K562 (cell line): ENCODE data around the gene UTP4. TPM values are rescaled to one million over a fixed set of nuclear protein-coding genes. Genes with fewer than 3 reads are reported as not detected.

Source experiments
- ATAC-seq: fragments of 200-7000 bp; cut with Tn5 transposase; 3 replicates; pipeline ENCODE4 v1.9.1; 2020; ENCODE audit warnings: moderate library complexity
- BruUV-seq: library from RNA; stranded (reverse); fragments of 400-500 nt; replicated peaks from 2 replicates; lab custom pipeline; 2021; lab: Mats Ljungman, UMichigan
- CTCF ChIA-PET: fragments of 300-600 bp; formaldehyde crosslinking; extraction: SDS; loops from one replicate; lab custom pipeline; 2021; ENCODE audit warnings: low intra/inter-chr PET ratio; lab: Yijun Ruan, JAX
- POLR2A ChIA-PET: fragments of 300-600, 350-650 bp; sonication (Branson Sonifier 250); formaldehyde crosslinking; extraction: SDS; loops from one replicate; lab custom pipeline; 2021; ENCODE audit warnings: antibody characterized with exemption, inconsistent platforms; lab: Yijun Ruan, JAX
- DNase-seq, 4 experiments: peaks; one replicate each; pipeline versions ENCODE4 v3.0.0 to v3.0.0-alpha.2; 2011 to 2018; ENCODE audit warnings: low spot score in 3 of 4, mixed read lengths in 3 of 4; ENCODE audit errors: extremely low read depth in 1 of 4
- FAIRE-seq: peaks from 2 replicates; lab custom pipeline; 2011; peaks lifted over from hg19 to GRCh38; lab: Jason Lieb, UNC
- H2AFZ ChIP-seq: 2 replicates; pipeline ENCODE4 v1.6.0; 2011; ENCODE audit warnings: low read depth, low read length, control low read depth, inconsistent platforms
- H3K27ac ChIP-seq: fragments of 200-600 bp; 3 replicates; pipeline ENCODE4 v1.8.0; 2011; ENCODE audit warnings: low read depth, mild to moderate bottlenecking, control low read depth, inconsistent platforms, low read length, moderate library complexity, mixed read lengths; ENCODE audit errors: extremely low read depth
- H3K27me3 ChIP-seq, 2 experiments: fragments of 300-600 bp in 1 of 2; 2 replicates in 1 of 2; 3 replicates in 1 of 2; pipeline versions ENCODE4 v1.6.0 to v1.8.0; 2011; ENCODE audit warnings: inconsistent platforms in 2 of 2, low read length in 2 of 2, mild to moderate bottlenecking in 1 of 2, mixed read lengths in 1 of 2, moderate library complexity in 1 of 2; ENCODE audit not compliant: control insufficient read depth in 2 of 2, insufficient read depth in 2 of 2
- H3K36me3 ChIP-seq: fragments of 300-600 bp; 3 replicates; pipeline ENCODE4 v1.8.0; 2011; ENCODE audit warnings: mild to moderate bottlenecking, low read length, inconsistent platforms; ENCODE audit not compliant: control insufficient read depth, insufficient read depth
- H3K4me1 ChIP-seq, 2 experiments: fragments of 200-600 bp in 1 of 2; replicated peaks in 1 of 2; 2 replicates in 1 of 2; 3 replicates in 1 of 2; pipeline versions ENCODE4 v1.5.1 to v1.8.0; 2011; ENCODE audit warnings: inconsistent platforms in 2 of 2, low read length in 2 of 2, mild to moderate bottlenecking in 1 of 2, mixed read lengths in 1 of 2, moderate library complexity in 1 of 2; ENCODE audit not compliant: control insufficient read depth in 2 of 2, insufficient read depth in 2 of 2
- H3K4me2 ChIP-seq: 2 replicates; pipeline ENCODE4 v1.6.1; 2011; ENCODE audit warnings: low read length, control low read depth, inconsistent platforms, mixed read lengths; ENCODE audit not compliant: insufficient read depth
- H3K4me3 ChIP-seq: fragments of 200-600 bp; sonication (generic), shearing (Covaris generic); 2 replicates; pipeline ENCODE4 v1.5.1; 2016; ENCODE audit warnings: control low read depth, inconsistent platforms
- H3K79me2 ChIP-seq: fragments of 200-600 bp; 3 replicates; pipeline ENCODE4 v1.8.0; 2011; ENCODE audit warnings: low read length, inconsistent platforms; ENCODE audit not compliant: control insufficient read depth, insufficient read depth
- H3K9ac ChIP-seq, 2 experiments: 2 replicates each; pipeline versions ENCODE4 v1.6.0 to v1.6.1; 2011; ENCODE audit warnings: low read depth in 2 of 2, low read length in 2 of 2, control low read depth in 1 of 2, inconsistent platforms in 1 of 2, mild to moderate bottlenecking in 1 of 2, mixed read lengths in 1 of 2; ENCODE audit not compliant: insufficient read depth in 1 of 2
- H3K9me1 ChIP-seq: one replicate; pipeline ENCODE4 v1.6.0; 2011; ENCODE audit warnings: inconsistent platforms, mild to moderate bottlenecking, low read length, moderate library complexity; ENCODE audit not compliant: control insufficient read depth, insufficient read depth
- H3K9me3 ChIP-seq: replicated peaks from 2 replicates; pipeline ENCODE4 v1.5.1; 2011; ENCODE audit warnings: low read depth, low read length, inconsistent platforms; ENCODE audit not compliant: control insufficient read depth, insufficient read depth
- H4K20me1 ChIP-seq: replicated peaks from 2 replicates; pipeline ENCODE4 v1.6.1; 2011; ENCODE audit warnings: low read length, inconsistent platforms, mixed read lengths; ENCODE audit not compliant: control insufficient read depth, insufficient read depth
- AFF4 ChIP-seq: sonication (generic); formaldehyde crosslinking; IDR thresholded peaks from 2 replicates; pipeline ENCODE4 v1.8.0; 2023; ENCODE audit warnings: mild to moderate bottlenecking, missing genetic modification reagents
- COPS2 ChIP-seq: fragments of 450-650 bp; conservative IDR thresholded peaks from 2 replicates; pipeline ENCODE4 v1.6.1; 2016; ENCODE audit warnings: mild to moderate bottlenecking, moderate library complexity
- POLR2AphosphoS5 ChIP-seq: IDR thresholded peaks from 2 replicates; pipeline ENCODE4 v1.6.1; 2011; ENCODE audit warnings: mild to moderate bottlenecking, low read depth, low read length, moderate library complexity; ENCODE audit not compliant: control insufficient read depth, insufficient read depth
- POLR2H ChIP-seq: IDR thresholded peaks from 2 replicates; pipeline ENCODE4 v1.6.1; 2016; ENCODE audit warnings: missing genetic modification characterization, low read depth, mild to moderate bottlenecking, control low read depth, missing compliant biosample characterization, moderate library complexity
- SMAD2 ChIP-seq: fragments of 150-350 bp; IDR thresholded peaks from 2 replicates; pipeline ENCODE4 v1.6.1; 2014; ENCODE audit warnings: low read depth, mild to moderate bottlenecking, low read length
- ZBTB11 ChIP-seq, 3 experiments: fragments of 200-800 bp in 1 of 3; fragments of 250-450 bp in 1 of 3; fragments of 450-650 bp in 1 of 3; sonication (Bioruptor Pico) in 1 of 3; sonication (Bioruptor generic) in 1 of 3; formaldehyde crosslinking in 1 of 3; IDR thresholded peaks; 2 replicates each; pipeline versions ENCODE4 v1.6.1 to v1.8.0; 2016 to 2022; ENCODE audit warnings: mild to moderate bottlenecking in 2 of 3, missing genetic modification characterization in 2 of 3, missing compliant biosample characterization in 1 of 3, moderate library complexity in 1 of 3
- ZC3H11A ChIP-seq: IDR thresholded peaks from 2 replicates; pipeline ENCODE4 v1.6.1; 2012; ENCODE audit warnings: low read depth, low read length, improper control_type of control experiment
- ZC3H4 ChIP-seq: sonication (generic); formaldehyde crosslinking; IDR thresholded peaks from 2 replicates; pipeline ENCODE4 v1.9.0; 2021; ENCODE audit warnings: missing genetic modification reagents, borderline replicate concordance
- ZNF444 ChIP-seq: fragments of 250-450 bp; sonication (Bioruptor Pico); IDR thresholded peaks from 2 replicates; pipeline ENCODE4 v1.4.0; 2020; ENCODE audit warnings: mild to moderate bottlenecking, moderate library complexity
- ZSCAN32 ChIP-seq: fragments of 450-650 bp; formaldehyde crosslinking; IDR thresholded peaks from 2 replicates; pipeline ENCODE4 v1.4.0; 2020; ENCODE audit warnings: mild to moderate bottlenecking, moderate library complexity
- WGBS: fragments of 100-300 bp; shearing (Covaris generic); methylation state at CpG from one replicate; pipeline ENCODE4 v1.1.6; 2016; ENCODE audit warnings: low coverage, mixed read lengths; ENCODE audit not compliant: insufficient coverage; ENCODE audit errors: missing lambda C conversion rate; 5-methylcytosine and 5-hydroxymethylcytosine counted together
- in situ Hi-C: fragments of 300-500 bp; cut with MboI; formaldehyde crosslinking; loops from 4 replicates; pipeline ENCODE4 v1.15.0; 2018; ENCODE audit warnings: inconsistent platforms, mixed read lengths
- intact Hi-C: fragments of 100-400 bp; cut with micrococcal nuclease; formaldehyde crosslinking; loops from 2 replicates; pipeline ENCODE4 v1.14.2; 2022
- polyA plus RNA-seq, 8 experiments: library from polyadenylated mRNA; depleted of rRNA in 4 of 8; stranded (reverse) in 5 of 8; unstranded in 3 of 8; fragments of >200 nt; fragmentation: Nextera tagmentation in 2 of 8; fragmentation: Illumina TruSeq in 1 of 8; extraction: Ambion mirVana in 2 of 8; extraction: Trizol in 1 of 8; gene quantifications; 2 replicates each; pipeline versions ENCODE4 v1.2.1 to v1.2.3, GENCODE V29; 2011 to 2014; ENCODE audit warnings: inconsistent platforms in 1 of 8, missing spikeins in 1 of 8
- total RNA-seq, 7 experiments: library from RNA; depleted of rRNA in 6 of 7; stranded (reverse); fragments of >200 nt in 6 of 7; fragmentation: Illumina TruSeq in 2 of 7; extraction: Trizol in 2 of 7; gene quantifications; 2 replicates each; pipeline versions ENCODE4 v1.2.1 to v1.2.3, GENCODE V29; 2011 to 2021; ENCODE audit warnings: low replicate concordance in 1 of 7

The UTP4 gene
- total and polyA plus RNA-seq, 9 of the 15 experiments (the other 6 are each of a cell fraction or from before 2014, with no cell fraction given), result 46.1 to 203 (median 145) TPM

GRCh38 chr16:69169051-69169450 lies 36.6 kb downstream of the UTP4 start (continued):
- no peak for TF ChIP-seq AFF4 (CRISPR knock-in tag)
- TF ChIP-seq ZC3H4 (CRISPR knock-in tag), result no peak
- TF ChIP-seq ZC3H11A, result no peak
- no peak for TF ChIP-seq COPS2
- no peak for TF ChIP-seq POLR2H (tag)

- no peaks in the 10 kb centered on the region for H3K9me1 ChIP-seq
- no peak overlapping the region for H3K27ac ChIP-seq
- no peaks in the 10 kb centered on the region for H3K9me3 ChIP-seq
- in situ Hi-C loops (no loop called here), intact Hi-C loops (no loop called here)
- no peak overlapping the region for H2AFZ ChIP-seq
- POLR2A ChIA-PET, result interaction anchor here (1.7 kb wide), 1 partner anchor 10 kb away, joined by 4 read pairs; no protein-coding TSS in a partner anchor
- H3K4me2 ChIP-seq, result no peak overlapping the region
- ATAC-seq, result no peak
- H3K4me1 ChIP-seq, result peaks cover 3 to 19% of the 10 kb centered on the region in 2 experiments
- CTCF ChIA-PET, result interaction anchor here (0.6 kb wide), 1 partner anchor 37 kb away, joined by 3 read pairs; no protein-coding TSS in a partner anchor
- peaks cover 61% of the 10 kb centered on the region for H3K36me3 ChIP-seq
- BruUV-seq, result no TSS peak
- no peak overlapping the region for H3K4me3 ChIP-seq
- no peak for FAIRE-seq
- DNase-seq, result no peak
- no peak overlapping the region for H3K9ac ChIP-seq
- WGBS, result 89% methylated on average over 6 of the region's 6 CpGs
- H4K20me1 ChIP-seq, result no peaks in the 10 kb centered on the region; the same call in 1 of the 2 replicates
- no peaks in the 10 kb centered on the region for H3K79me2 ChIP-seq
- H3K27me3 ChIP-seq, result no peaks in the 10 kb centered on the region
- 0 out of 2 replicates have a peak, but pooled peaks have one; percentile 37 for TF ChIP-seq POLR2AphosphoS5
- no peak for TF ChIP-seq SMAD2
- no peak for TF ChIP-seq ZNF444 (CRISPR knock-in tag)
- TF ChIP-seq ZSCAN32 (CRISPR knock-in tag), result no peak
- no peak for TF ChIP-seq ZBTB11 (CRISPR knock-in tag; IDR thresholded peaks at IDR 0.05)
Observed at GRCh38 chr16:69169607-69170352, 37.3 kb downstream of the UTP4 start.
